Renal cortical epithelial cell (primary cell): ENCODE results near the gene CYP2D6. TPM values are rescaled to one million over a fixed set of nuclear protein-coding genes. Genes with fewer than 3 reads are reported as not detected.
"Not testable (repeated sequence)": the region's sequence is repeated elsewhere in the genome, so short reads cannot be mapped to it uniquely, and the experiment has no call there.

ENCODE experiments used
- DNase-seq: peaks from one replicate; pipeline ENCODE4 v3.0.0-alpha.2; 2011; ENCODE audit warnings: low read depth
- total RNA-seq: library from RNA; depleted of rRNA; stranded (reverse); fragments of >200 nt; gene quantifications from 2 replicates; pipeline ENCODE4 v1.2.3, GENCODE V29; 2014

The CYP2D6 gene
- total RNA-seq, 1 donor from 2014 or later, result 0.89 TPM

- peak; percentile 58 for DNase-seq
These were observed 3.8 kb upstream of the CYP2D6 start for GRCh38 chr22:42134100-42135020.

DNA sequence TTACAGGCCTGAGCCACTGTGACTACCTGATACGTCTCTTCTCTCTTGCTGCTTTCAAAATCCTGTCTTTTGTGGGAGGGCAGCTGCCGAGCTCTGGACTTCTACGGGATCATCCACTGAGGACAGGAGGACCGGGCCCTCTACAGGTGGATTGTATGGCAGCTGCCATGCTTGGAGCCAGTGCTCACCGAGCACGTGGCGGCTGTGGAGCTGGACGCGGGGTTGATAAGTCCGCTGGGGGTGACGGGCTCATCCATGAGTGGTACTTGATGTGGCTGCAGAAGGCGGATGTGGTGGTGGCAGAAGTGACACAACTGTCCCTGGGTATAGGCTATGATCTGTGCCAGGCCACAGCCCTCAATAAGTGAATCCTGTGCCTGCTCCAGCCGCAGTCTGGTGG, 1.8 kb upstream of the CYP2D6 start:
- DNase-seq, result no peak

- DNase-seq, result no peak
These were observed 952 bp upstream of the CYP2D6 start for GRCh38 chr22:42131562-42131961.

DNA sequence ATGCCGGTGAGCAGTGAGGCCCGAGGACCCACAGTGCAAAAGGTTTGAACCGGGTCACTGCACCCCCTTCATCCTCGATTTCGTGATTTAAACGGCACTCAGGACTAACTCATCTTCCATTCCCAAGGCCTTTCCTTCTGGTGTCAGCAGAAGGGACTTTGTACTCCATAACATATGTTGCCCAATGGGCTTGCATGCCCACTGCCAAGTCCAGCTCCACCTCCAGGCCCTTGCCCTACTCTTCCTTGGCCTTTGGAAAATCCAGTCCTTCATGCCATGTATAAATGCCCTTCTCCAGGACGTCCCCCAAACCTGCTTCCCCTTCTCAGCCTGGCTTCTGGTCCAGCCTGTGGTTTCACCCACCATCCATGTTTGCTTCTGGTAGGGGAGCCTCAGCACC, 428 bp downstream of the CYP2D6 start:
- DNase-seq, result not testable (repeated sequence)

GRCh38 chr22:42128776-42129694, 1.6 kb downstream of the CYP2D6 start:
- not testable (repeated sequence) for DNase-seq

DNA sequence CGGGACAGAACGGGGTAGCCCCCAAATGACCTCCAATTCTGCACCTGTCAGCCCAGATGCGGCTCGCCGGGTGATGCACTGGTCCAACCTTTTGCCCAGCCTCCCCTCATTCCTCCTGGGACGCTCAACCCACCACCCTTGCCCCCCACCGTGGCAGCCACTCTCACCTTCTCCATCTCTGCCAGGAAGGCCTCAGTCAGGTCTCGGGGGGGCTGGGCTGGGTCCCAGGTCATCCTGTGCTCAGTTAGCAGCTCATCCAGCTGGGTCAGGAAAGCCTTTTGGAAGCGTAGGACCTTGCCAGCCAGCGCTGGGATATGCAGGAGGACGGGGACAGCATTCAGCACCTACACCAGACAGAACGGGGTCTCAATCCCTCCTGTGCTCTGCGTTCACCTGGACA, 2.6 kb downstream of the CYP2D6 start:
- DNase-seq, result not testable (repeated sequence)

- DNase-seq, result no peak
These were observed 3.0 kb downstream of the CYP2D6 start for GRCh38 chr22:42127606-42128005.

- DNase-seq, result not testable (repeated sequence)
These were observed 7.1 kb downstream of the CYP2D6 start for GRCh38 chr22:42123529-42123928.

DNA sequence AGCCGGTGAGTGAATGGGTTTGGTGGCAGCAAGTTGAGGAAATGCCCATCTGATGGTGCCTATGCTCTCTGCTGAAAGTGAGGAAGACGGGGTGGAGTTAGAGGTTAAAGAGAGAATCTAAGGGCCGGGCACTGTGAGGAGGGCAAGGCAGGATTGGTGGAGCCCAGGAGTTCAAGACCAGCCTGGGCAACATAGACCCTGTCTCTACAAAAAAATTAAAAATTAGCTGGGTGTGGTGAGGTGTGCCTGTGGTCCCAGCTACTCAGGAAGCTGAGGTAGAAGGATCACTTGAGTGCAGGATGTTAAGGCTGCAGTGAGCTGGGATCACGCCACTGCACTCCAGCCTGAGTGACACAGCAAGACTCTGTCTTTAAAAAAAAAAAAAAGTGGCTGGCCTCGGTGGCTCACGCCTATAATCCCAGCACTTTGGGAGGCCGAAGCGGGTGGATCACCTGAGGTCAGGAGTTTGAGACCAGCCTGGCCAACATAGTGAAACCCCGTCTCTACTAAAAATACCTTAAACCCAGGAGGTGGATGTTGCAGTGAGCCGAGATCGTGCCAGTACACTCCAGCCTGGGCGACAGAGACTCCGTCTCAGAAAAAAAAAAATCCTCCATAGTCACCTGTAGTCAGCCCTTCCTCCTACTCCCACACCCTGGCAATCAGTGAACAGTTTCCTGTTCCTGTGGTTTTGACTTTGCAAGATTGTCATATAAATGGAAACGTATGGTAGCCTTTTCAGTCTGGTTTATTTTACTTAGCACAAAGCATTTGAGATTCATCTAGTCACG, 10.2 kb downstream of the CYP2D6 start:
- not testable (repeated sequence) for DNase-seq

GRCh38 chr22:42116848-42117424, 13.7 kb downstream of the CYP2D6 start:
- peak; percentile 18 for DNase-seq

DNA sequence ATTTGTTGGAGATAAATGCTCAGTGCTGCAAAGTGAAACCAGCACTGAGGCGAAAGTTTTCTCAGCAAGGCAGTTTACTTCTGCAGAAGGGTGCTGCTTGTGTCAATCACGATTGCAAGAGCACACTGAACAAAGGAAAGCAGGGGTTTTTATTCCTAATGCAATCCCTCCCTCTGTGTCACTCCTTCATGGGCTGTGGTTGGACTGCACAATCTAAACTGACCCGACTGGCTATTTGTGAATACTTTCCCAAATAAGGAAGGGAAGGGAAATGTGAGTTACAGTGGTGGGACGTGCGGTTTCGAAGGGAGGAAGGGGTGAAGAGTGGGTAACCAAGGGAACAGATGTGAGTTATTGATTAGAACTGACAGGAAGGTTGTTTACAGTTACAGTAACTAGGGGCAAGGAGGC, 15.2 kb downstream of the CYP2D6 start:
- not testable (repeated sequence) for DNase-seq

DNA sequence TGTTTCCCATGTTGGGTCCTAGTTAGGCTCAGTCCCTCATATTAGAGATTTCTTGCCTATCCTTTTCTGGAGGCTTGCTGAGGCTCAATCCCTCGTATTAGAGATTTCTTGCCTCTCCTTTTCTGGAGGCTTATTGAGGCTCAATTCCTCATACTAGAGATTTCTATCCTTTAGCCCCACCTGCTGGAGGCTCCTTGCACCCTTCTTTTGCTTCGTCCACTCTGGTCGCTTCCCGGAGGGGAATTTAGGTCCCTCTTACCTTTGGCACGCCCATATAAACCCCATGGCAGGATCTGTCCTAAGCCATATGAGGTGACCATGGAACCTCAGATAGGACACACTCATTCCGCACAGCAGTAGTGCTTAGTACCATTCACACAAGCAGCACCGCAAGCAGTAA, 15.9 kb downstream of the CYP2D6 start:
- no peak for DNase-seq

DNA sequence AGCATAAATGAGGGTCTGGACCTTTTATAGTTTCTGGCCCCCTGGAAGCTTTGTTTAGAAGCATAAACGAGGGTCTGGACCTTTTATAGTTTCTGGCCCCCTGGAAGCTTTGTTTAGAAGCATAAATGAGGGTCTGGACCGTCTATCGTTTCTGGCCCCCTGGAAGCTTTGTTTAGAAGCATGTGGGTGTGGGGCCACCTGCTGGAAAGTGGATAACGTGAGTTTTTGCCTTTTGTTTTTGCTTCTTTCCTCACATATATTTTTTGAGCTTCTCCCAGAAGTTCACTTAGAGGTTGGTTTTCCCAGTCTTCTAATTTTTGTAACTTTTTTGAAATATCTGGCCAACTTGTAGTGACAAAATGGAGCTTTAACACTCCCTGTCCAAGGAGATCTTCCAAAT, 17.8 kb downstream of the CYP2D6 start:
- DNase-seq, result not testable (repeated sequence)

DNA sequence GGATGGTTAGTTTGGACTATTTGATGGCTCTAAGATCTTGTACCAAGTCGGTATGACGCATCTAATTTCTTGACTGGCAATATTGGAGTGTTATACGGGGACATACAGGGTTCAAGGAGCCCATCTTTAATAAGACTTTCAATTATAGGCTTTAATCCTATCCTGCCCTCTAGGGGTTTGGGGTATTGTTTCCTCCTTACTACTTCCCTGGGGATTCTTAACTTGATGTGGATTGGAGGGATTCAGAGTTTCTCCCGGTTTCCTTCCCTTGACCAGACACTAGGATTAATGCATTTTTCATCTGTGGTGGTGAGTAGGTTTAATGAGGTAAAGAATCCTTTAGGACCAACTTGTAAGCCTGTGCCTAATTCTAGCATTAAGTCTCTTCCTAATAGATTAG, 18.8 kb downstream of the CYP2D6 start:
- no peak for DNase-seq

GRCh38 chr22:42108848-42109247, 21.8 kb downstream of the CYP2D6 start:
- DNase-seq, result no peak

DNA sequence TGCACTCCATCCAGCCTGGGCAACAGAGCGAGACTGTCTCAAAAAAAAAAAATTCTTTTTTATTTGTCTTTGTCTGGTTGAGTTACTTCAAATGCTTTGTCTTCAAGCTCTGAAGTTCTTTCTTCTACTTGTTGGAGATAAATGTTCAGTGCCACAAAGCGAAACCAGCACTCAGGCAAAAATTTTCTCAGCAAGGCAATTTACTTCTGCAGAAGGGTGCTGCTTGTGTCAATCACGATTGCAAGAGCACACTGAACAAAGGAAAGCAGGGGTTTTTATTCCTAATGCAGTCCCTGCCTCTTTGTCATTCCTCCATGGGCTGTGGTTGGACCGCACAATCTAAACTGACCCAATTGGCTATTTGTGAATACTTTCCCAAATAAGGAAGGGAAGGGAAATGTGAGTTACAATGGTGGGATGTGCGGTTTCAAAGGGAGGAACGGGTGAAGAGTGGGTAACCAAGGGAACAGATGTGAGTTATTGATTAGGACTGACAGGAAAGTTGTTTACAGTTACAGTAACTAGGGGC, 26.2 kb downstream of the CYP2D6 start:
- not testable (repeated sequence) for DNase-seq

DNA sequence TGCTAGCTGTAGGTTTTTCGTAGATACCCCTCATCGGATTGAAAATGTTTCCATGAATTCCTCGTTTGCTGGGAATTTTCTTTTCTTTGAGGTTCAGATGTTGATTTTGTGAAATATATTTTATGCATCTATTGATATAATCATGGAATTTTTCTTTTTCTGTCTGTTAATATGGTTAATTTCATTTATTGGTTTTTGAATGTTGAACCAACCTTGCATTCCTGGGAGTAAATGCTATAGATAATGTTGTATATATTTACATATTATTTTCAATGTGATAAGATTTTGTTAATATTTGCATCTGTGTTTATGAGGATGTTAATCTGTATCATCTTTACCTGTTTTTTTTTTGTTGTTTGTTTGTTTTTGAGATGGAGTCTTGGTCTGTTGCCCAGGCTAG, 29.4 kb downstream of the CYP2D6 start:
- DNase-seq, result no peak

DNA sequence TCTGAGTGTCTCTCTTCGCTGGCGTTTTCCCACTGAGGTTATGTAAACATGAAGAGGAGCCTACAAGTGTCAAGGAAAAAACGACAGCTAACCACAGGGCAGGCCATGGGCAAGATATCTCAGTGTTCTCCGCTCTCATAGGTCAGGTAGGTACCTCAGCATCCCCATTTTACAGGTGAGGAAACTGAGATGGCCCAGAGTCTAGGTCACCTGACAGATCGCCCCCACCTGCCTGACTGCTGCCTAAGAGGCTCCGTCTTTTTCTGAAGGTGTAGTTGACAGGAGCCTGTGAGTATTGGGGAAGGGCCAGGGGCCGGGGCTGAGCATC, 39.2 kb downstream of the CYP2D6 start:
- no peak for DNase-seq

DNA sequence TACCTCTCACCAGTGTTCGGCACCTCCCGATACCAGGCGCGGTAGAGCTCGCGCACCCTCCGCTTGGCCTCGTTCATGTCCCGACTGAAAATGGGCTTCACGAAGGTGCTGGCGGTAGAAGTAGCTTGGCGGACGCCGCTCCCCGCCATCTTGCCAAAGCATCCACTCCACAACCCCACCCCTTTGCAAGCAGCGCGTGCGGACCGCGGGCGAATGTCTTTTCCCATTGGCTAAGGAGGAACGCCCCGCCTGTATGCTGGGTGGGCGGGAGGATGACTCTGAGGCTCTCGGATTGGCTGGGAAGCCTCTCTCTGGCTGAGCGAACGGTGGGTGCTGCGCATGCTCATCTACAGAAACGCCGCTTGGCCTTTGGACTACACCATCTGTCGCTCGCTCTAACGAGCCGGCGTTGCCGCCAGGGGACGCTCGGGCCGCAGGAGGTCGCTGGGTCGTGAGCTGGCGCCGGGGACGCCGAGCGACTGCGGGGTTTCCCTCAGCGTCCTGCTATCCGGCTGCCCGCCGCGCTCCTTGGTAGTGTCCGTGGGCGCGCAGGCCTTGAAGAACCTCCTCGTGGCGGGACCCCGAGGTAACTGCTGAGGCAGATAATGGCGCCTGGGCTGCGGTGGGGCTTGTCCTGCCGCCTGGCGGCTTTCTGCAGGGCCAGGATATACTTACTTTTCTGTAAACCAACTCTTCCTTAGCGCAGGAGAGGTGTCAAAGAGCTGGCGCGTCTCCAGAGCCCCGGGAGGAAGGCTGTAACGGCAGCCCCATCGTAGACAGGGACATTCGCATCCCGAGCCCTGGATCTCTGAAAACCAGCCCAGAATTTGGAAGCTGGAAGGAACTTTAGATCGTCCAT, 39.8 kb downstream of the CYP2D6 start, which contains the start of gene NDUFA6:
NDUFA6 (minus strand) TSS at position 177 of the 859 bp plus-strand sequence; CDS start at position 149, 28 bp downstream.
- peak; percentile 97 for DNase-seq

DNA sequence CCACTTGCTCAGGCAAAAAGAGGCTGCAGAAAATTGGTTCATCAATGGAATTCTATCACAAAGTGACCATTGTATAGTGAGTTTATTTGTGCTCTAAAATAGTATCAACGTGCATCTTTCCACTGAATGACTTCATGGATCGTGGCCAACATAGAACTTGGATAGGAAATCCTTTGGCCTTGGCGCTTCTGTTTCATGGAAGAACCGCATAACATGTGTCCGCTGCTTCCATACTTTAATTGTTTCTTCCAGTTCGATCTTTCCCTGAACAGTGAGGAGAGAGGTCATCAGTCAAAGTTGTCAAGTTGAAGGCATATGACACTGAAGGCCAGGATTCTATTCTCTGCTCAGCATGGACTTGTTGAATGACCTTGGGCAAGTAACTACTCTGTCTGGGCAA, 44.6 kb downstream of the CYP2D6 start:
- no peak for DNase-seq
